Measurements from ENCODE around the gene ZNF292.

Gene ZNF292

GRCh38 chr6:87164506-87164905 is 9.1 kb downstream of the ZNF292 start:
- Histone ChIP-seq H3K79me2 (ENCODE audit: control insufficient read depth, low read length) (peaks cover 100% of the 10 kb centered on the region), H3K36me3 (ENCODE audit: control insufficient read depth, low read length) (peaks cover 13% of the 10 kb centered on the region), H3F3A (ENCODE audit: control insufficient read depth, insufficient read depth) (no peaks in the 10 kb centered on the region), H4K20me1 (ENCODE audit: control insufficient read depth, insufficient read depth, low read depth, low read length) (peaks cover 51% of the 10 kb centered on the region), H3K27ac (ENCODE audit: low read depth, low read length) (no peak overlapping the region), H3K4me1 (ENCODE audit: control insufficient read depth, low read length) (no peaks in the 10 kb centered on the region), H3K9me3 (ENCODE audit: control insufficient read depth, insufficient read depth, low read length) (no peaks in the 10 kb centered on the region), H3K27me3 (ENCODE audit: control insufficient read depth, low read length) (no peaks in the 10 kb centered on the region), H3K9me2 (replicated peaks; ENCODE audit: control insufficient read depth, low read length) (no peaks in the 10 kb centered on the region), H3K4me3 (ENCODE audit: low read length) (no peak overlapping the region), H3K4me2 (ENCODE audit: low read length) (no peak overlapping the region)
- TF ChIP-seq CTCF (IDR thresholded peaks at IDR 0.05; ENCODE audit: low read depth, low read length, poor library complexity, severe bottlenecking) = no peak
- TF ChIP-seq EZH2phosphoT487 (IDR thresholded peaks at IDR 0.05; ENCODE audit: borderline replicate concordance, low read length) = no peak

GRCh38 chr6:87165185-87165584 is 9.8 kb downstream of the ZNF292 start:
- Histone ChIP-seq H3K27ac (ENCODE audit: low read depth, low read length) (no peak overlapping the region), H3K4me2 (ENCODE audit: low read length) (no peak overlapping the region), H3F3A (ENCODE audit: control insufficient read depth, insufficient read depth) (no peaks in the 10 kb centered on the region), H3K36me3 (ENCODE audit: control insufficient read depth, low read length) (peaks cover 12% of the 10 kb centered on the region), H4K20me1 (ENCODE audit: control insufficient read depth, insufficient read depth, low read depth, low read length) (peaks cover 49% of the 10 kb centered on the region), H3K27me3 (ENCODE audit: control insufficient read depth, low read length) (no peaks in the 10 kb centered on the region), H3K79me2 (ENCODE audit: control insufficient read depth, low read length) (peaks cover 100% of the 10 kb centered on the region), H3K4me3 (ENCODE audit: low read length) (no peak overlapping the region), H3K4me1 (ENCODE audit: control insufficient read depth, low read length) (no peaks in the 10 kb centered on the region), H3K9me2 (replicated peaks; ENCODE audit: control insufficient read depth, low read length) (no peaks in the 10 kb centered on the region), H3K9me3 (ENCODE audit: control insufficient read depth, insufficient read depth, low read length) (no peaks in the 10 kb centered on the region)
- no peak for TF ChIP-seq CTCF (IDR thresholded peaks at IDR 0.05; ENCODE audit: low read depth, low read length, poor library complexity, severe bottlenecking)
- no peak for TF ChIP-seq EZH2phosphoT487 (IDR thresholded peaks at IDR 0.05; ENCODE audit: borderline replicate concordance, low read length)

GRCh38 chr6:87171938-87172633 is 16.7 kb downstream of the ZNF292 start:
- Histone ChIP-seq H3K27me3 (ENCODE audit: control insufficient read depth, low read length) (no peaks in the 10 kb centered on the region), H3K4me1 (ENCODE audit: control insufficient read depth, low read length) (peaks cover 11% of the 10 kb centered on the region), H3K36me3 (ENCODE audit: control insufficient read depth, low read length) (peaks cover 22% of the 10 kb centered on the region), H3K79me2 (ENCODE audit: control insufficient read depth, low read length) (peaks cover 99% of the 10 kb centered on the region), H3K9me2 (replicated peaks; ENCODE audit: control insufficient read depth, low read length) (no peaks in the 10 kb centered on the region), H3F3A (ENCODE audit: control insufficient read depth, insufficient read depth) (no peaks in the 10 kb centered on the region; the same call in 1 of the 2 replicates), H4K20me1 (ENCODE audit: control insufficient read depth, insufficient read depth, low read depth, low read length) (peaks cover 40% of the 10 kb centered on the region), H3K4me3 (ENCODE audit: low read length) (no peak overlapping the region), H3K27ac (ENCODE audit: low read depth, low read length) (no peak overlapping the region), H3K4me2 (ENCODE audit: low read length) (no peak overlapping the region), H3K9me3 (ENCODE audit: control insufficient read depth, insufficient read depth, low read length) (no peaks in the 10 kb centered on the region)
- TF ChIP-seq CTCF (IDR thresholded peaks at IDR 0.05; ENCODE audit: low read depth, low read length, poor library complexity, severe bottlenecking) (no peak), EZH2phosphoT487 (IDR thresholded peaks at IDR 0.05; ENCODE audit: borderline replicate concordance, low read length) (no peak)
